SH-SY5Y (cell line): ENCODE data around the gene PRKG2.

Source experiments
- GATA2 ChIP-seq: IDR thresholded peaks from 2 replicates; pipeline ENCODE4 v1.6.1; 2011; ENCODE audit warnings: mild to moderate bottlenecking, low read depth, low read length
- GATA3 ChIP-seq: IDR thresholded peaks from 2 replicates; pipeline ENCODE4 v1.6.1; 2011; ENCODE audit warnings: low read depth, mild to moderate bottlenecking, low read length, moderate library complexity

PRKG2 gene

DNA sequence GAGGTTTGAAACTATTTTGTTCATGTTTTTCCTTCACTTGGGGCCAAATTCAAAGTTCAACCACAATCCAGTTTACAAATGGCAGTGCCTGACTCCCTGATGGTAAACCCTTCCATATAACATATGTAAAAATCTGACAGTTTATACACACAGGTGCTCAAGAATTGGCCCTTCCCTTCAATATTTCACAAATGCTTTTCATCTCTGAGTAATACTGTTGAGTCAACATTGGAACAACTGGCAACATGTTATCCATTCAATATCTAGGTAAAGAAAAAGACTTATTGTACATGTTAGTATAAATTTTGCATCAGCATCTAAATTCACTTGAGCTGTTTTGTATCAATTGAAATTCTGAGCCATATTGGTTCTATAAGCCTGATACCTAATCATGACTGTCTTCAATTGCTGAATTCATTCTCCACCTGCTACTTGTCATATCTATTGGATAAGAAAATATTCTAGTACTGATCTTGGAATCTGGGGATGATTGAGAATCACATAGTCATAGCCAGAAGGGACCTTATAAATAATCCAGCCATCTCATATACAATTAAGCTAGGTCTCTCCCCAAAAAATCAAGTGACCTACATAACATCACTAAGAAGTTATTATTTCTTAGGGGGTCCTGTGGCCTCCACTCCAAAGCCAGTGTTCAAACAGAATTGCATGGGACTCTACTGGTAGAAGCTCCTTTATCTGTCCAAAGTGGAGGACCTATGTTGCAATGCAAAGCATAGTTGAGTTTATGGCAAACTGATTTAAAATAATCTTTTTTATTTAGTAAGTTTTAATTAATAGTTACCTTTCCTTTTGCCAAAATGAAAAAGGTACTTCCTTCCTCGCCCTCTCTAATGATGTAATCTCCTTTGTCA lies 61.9 kb downstream of the PRKG2 start:
- TF ChIP-seq GATA2 (no peak), GATA3 (no peak)

DNA sequence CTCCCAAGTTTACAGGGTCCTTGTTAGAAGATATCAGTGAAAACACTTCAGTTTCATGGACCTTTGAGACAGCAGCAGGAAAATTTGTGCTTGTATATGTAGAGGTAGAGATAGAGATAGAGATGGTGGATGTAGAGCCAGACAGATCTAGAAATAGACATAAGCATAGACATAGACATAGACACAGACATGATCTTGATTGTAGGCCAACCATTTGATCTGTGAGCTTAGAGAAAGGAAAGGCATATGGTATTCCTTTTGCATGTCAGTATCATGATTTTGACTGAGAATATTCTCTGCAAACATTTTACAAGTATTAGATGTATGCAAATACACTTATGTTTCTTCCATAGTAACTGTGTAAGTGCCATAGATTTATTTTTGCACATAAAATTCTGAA lies 65.0 kb downstream of the PRKG2 start:
- no peak for TF ChIP-seq GATA2
- no peak for TF ChIP-seq GATA3

GRCh38 chr4:81148576-81148975 lies 66.4 kb downstream of the PRKG2 start:
- no peak for TF ChIP-seq GATA2
- TF ChIP-seq GATA3: no peak

DNA sequence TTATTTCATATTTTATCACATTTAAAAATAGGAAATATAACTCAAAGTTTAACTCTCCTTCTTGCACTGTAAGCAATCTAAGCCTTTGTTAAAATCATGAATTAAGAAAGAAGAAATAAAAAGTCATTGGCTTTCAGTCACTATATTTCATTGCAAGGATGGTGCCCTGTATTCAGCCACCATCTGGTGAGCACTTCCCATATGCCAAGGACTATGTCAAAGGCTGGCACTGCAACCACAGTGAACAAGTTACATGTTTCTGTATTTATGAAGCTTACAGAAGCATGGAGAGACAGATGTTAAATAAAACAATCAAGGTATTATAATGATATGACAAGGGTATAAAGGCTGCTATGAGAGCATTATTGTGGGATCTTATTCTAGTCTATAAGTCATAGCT lies 68.6 kb downstream of the PRKG2 start:
- TF ChIP-seq GATA2: no peak
- no peak for TF ChIP-seq GATA3

DNA sequence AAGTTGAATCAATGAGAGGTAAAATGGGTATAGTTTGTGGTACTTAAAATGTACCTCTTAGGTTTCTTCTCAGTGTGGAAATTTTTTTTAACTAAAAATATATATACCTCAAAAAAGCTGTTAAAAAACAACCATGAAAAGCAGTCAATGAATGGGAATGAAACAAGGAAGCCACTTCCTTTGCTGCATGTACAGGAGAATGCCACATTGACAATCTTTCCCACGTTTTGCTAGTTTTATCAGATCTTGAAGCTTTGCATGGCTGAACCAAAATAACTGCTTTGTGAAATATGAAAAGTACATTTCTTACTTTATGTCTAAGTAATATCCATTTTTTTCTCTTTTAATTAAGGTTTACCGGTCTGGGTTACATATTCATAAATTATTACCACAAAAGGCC lies 71.8 kb downstream of the PRKG2 start:
- TF ChIP-seq GATA3 (no peak), GATA2 (no peak)

GRCh38 chr4:81142744-81143143 lies 72.3 kb downstream of the PRKG2 start:
- TF ChIP-seq GATA2 (no peak), GATA3 (no peak)

DNA sequence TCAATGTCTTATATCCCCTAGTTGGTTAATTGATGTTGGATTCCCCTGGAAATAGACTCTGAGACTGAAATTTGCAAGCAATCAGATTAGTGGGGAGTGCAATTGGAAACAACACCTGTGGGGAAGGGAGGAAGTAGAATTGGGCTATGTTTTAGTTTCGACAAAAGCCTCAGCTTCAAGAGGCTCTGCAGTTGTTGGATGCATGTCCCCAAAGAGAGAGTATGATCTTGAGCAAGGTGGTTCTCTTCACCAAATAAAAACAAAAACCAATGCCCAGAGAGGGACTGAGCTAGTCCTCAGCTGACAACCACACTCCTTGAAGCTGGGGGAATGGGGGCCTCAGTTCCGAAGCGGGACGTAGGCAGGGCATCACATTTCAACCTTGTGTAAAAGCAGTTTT lies 77.1 kb downstream of the PRKG2 start:
- TF ChIP-seq GATA3: no peak
- no peak for TF ChIP-seq GATA2

DNA sequence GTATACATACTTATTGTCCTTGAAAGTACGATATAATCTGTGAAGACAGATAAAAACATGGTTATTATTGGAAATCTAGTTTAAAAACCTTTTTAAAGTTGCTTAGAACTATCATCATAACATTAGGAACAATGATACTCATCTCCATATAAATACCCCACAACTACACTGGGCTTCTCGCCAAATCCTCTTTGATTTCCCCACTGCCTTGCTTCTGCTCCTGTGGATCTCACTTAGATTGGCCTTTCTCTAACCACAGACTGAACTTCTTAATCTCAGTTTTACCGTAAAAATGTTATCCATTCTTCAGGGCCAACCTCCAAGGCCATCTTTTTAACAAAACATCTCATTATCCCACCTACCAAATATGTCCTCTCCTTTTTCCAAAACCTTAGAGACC lies 77.6 kb downstream of the PRKG2 start:
- TF ChIP-seq GATA2: no peak
- TF ChIP-seq GATA3: no peak

DNA sequence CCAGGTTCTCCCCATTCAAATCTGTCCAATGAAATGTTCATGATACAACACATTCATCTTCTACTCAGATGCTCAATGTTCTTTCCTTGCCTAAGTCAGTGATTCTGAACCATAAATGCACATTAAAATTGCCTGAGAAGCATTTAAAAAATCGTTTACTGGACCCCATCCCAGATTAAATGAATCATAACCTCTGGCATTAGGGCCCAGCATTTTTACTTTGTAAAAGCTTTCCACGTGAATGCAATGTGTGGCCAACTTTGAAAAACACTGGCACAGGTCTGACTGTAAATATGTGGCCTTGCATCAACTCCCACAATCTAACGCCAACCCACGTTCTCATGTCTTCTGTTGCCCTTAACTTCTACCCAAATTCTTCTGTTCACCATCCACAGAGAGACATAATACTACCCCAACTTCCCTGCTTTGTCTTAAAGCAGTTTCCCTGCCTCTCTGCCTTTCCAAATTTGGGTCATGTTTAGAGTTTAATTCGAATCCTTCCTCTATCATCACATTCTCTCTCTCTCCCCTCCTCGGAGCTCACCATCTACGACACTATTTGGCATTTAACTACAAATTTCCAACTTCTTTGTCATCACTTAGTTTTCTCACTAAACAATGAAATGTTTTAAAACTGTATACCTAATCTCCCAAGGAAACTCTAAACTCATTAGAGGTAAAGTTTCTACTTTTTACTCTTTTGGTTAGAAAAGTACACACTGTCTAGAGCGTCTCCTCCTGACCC lies 78.7 kb downstream of the PRKG2 start:
- TF ChIP-seq GATA2: no peak
- no peak for TF ChIP-seq GATA3

DNA sequence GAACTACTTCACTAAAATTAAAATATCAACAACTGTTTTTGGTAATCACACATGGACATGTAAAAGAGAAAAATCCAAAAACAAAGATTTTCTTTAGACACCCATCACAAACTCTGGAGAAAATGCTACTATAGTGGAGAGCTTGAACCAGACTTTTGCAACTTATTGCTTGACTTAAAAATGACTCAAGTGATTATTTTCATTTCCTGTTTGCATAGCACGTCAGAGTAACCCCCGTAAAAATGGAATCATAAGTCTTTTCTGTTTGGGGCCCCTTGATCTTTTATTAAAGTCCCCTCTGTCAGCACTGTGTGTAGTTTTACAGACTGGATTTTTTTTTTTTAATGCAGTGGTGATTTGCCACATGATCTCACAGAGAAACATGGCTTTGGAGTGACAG lies 79.5 kb downstream of the PRKG2 start:
- no peak for TF ChIP-seq GATA2
- no peak for TF ChIP-seq GATA3

DNA sequence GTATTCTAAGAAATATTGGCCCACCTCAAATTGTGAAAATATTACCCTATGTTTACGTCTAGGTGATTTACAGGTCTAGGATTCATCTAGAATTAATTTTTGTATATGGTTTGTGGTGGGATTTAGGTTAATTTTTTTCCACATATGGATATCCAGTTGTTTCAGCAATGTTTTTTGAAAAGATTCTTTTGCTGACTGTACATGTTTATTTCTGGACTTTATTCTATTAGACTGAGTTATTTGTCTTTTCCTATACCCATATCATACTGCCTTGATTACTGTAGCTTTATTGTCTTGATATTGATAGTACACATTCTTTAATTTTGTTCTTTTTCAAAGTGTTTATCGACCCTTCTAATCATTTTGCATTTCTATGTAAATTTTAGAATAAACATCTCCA lies 83.5 kb downstream of the PRKG2 start:
- TF ChIP-seq GATA2 (no peak), GATA3 (no peak)

- TF ChIP-seq GATA2 (no peak), GATA3 (no peak)
These were observed 84.0 kb downstream of the PRKG2 start for GRCh38 chr4:81131066-81131465.

GRCh38 chr4:81130569-81130968 lies 84.5 kb downstream of the PRKG2 start:
- TF ChIP-seq GATA2: no peak
- TF ChIP-seq GATA3: no peak

DNA sequence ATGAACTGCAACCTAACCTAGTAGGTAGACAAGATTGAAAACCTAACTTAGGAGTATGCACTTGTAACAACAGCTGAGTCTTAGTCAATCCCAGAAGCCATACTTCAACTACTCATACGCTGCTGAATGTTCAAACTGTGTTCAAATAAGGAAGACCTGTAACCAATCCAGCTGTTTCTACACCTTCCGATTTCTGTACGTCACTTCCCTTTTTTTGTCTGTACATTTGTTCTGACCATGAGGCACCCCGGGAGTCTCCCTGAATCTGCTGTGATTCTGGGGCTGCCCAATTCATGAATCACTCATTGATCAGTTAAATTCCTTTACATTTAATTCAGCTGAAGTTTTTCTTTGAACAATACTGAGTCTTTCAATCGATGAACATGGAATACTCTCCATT lies 95.0 kb downstream of the PRKG2 start:
- TF ChIP-seq GATA2 (no peak), GATA3 (no peak)

DNA sequence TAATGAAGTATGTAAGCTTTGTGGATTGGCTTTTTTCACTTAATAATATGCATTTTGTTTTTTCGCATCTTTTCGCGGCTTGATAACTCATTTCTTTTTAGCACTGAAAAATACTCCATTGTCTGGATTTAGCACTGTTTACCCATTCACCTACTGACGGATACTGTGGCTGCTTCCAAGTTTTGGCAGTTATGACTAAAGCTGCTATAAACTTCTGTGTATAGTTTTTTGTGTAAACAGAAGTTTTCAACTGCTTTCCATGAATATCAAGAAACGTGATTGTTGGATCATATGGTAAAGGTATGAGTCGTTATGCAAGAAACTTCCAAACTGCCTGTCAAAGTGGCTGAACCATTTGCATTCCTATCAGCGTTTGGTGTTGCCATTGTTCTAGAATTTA lies 96.9 kb downstream of the PRKG2 start:
- TF ChIP-seq GATA3 (no peak), GATA2 (no peak)
